Right ventricle myocardium inferior (tissue), 1 donor: ENCODE results near the gene GRID1. TPM values are rescaled to one million over a fixed set of nuclear protein-coding genes. Genes with fewer than 3 reads are reported as not detected.
"Not testable (repeated sequence)": the region's sequence is repeated elsewhere in the genome, so short reads cannot be mapped to it uniquely, and the experiment has no call there.

Experiments
- ATAC-seq: fragments of 200-7000 bp; cut with Tn5 transposase; one replicate; pipeline ENCODE4 v1.9.1; 2020; ENCODE audit warnings: mild to moderate bottlenecking, moderate library complexity
- DNase-seq: peaks from one replicate; pipeline ENCODE4 v3.0.0; 2021; ENCODE audit errors: missing footprints
- intact Hi-C: fragments of 100-400 bp; cut with DNase I; formaldehyde crosslinking; loops from one replicate; pipeline ENCODE4 v1.11.0; 2022
- total RNA-seq: library from RNA; stranded (reverse); fragmentation: NEBNext Ultra II Directional; extraction: Animal tissue kit (Norgen Biotek cat#: 25700); gene quantifications from one replicate; pipeline ENCODE4 v1.2.1, GENCODE V29; 2021
- donor health status: DM: no; HTN: yes; CAD: no; lungs with severe emphysema.

GRID1 gene
- total RNA-seq, 1 donor from 2014 or later: 1.3 TPM

- ATAC-seq: no peak
- intact Hi-C loops: no loop called here
- no peak for DNase-seq
These were observed 112.5 kb downstream of the GRID1 start for GRCh38 chr10:86254081-86254480.

GRCh38 chr10:86253091-86254072, 113.2 kb downstream of the GRID1 start:
- no peak for DNase-seq
- ATAC-seq: no peak
- intact Hi-C loops: no loop called here

- intact Hi-C loops: no loop called here
- no peak for ATAC-seq
- DNase-seq: no peak
These were observed 114.0 kb downstream of the GRID1 start for GRCh38 chr10:86252556-86252955.

- no peak for ATAC-seq
- DNase-seq: no peak
- intact Hi-C loops: no loop called here
These were observed 114.5 kb downstream of the GRID1 start for GRCh38 chr10:86252079-86252478.

GRCh38 chr10:86251426-86251825, 115.2 kb downstream of the GRID1 start:
- intact Hi-C loops: no loop called here
- ATAC-seq: no peak
- DNase-seq: no peak

GRCh38 chr10:86250399-86250798, 116.2 kb downstream of the GRID1 start:
- intact Hi-C loops: no loop called here
- ATAC-seq (no peak), DNase-seq (no peak)

GRCh38 chr10:86249794-86250193, 116.8 kb downstream of the GRID1 start:
- intact Hi-C loops: no loop called here
- ATAC-seq (no peak), DNase-seq (no peak)

GRCh38 chr10:86248062-86248461, 118.5 kb downstream of the GRID1 start:
- intact Hi-C loops: no loop called here
- ATAC-seq (no peak), DNase-seq (no peak)

GRCh38 chr10:86247588-86247987, 119.0 kb downstream of the GRID1 start:
- ATAC-seq (no peak), DNase-seq (no peak)
- intact Hi-C loops: no loop called here

GRCh38 chr10:86247073-86247472, 119.5 kb downstream of the GRID1 start:
- ATAC-seq (no peak), DNase-seq (no peak)
- intact Hi-C loops: no loop called here

- intact Hi-C loops: no loop called here
- DNase-seq (no peak), ATAC-seq (no peak)
These were observed 120.2 kb downstream of the GRID1 start for GRCh38 chr10:86246279-86246940.

- ATAC-seq (no peak), DNase-seq (no peak)
- intact Hi-C loops: no loop called here
These were observed 121.6 kb downstream of the GRID1 start for GRCh38 chr10:86245015-86245394.

- intact Hi-C loops: no loop called here
- no peak for DNase-seq
- ATAC-seq: no peak
These were observed 122.1 kb downstream of the GRID1 start for GRCh38 chr10:86244297-86245014.

- DNase-seq: no peak
- intact Hi-C loops: no loop called here
- ATAC-seq: no peak
These were observed 122.9 kb downstream of the GRID1 start for GRCh38 chr10:86243651-86244155.

- ATAC-seq: no peak
- DNase-seq: no peak
- intact Hi-C loops: no loop called here
These were observed 123.8 kb downstream of the GRID1 start for GRCh38 chr10:86242761-86243160.

GRCh38 chr10:86238089-86238488, 128.5 kb downstream of the GRID1 start:
- DNase-seq, ATAC-seq, intact Hi-C loops: not testable (repeated sequence)

- no peak for ATAC-seq
- DNase-seq: no peak
- intact Hi-C loops: no loop called here
These were observed 131.9 kb downstream of the GRID1 start for GRCh38 chr10:86234541-86235270.

- intact Hi-C loops: no loop called here
- ATAC-seq: no peak
- no peak for DNase-seq
These were observed 132.5 kb downstream of the GRID1 start for GRCh38 chr10:86234107-86234506.

- ATAC-seq: no peak
- DNase-seq: no peak
- intact Hi-C loops: no loop called here
These were observed 133.5 kb downstream of the GRID1 start for GRCh38 chr10:86233131-86233530.
